Hepatocyte (in vitro differentiated cells): ENCODE results near the gene BMPR1A. TPM values are rescaled to one million over a fixed set of nuclear protein-coding genes. Genes with fewer than 3 reads are reported as not detected.

Experiments
- DNase-seq: peaks from one replicate; pipeline ENCODE4 v3.0.0-alpha.2; 2016; ENCODE audit warnings: low spot score
- H2AFZ ChIP-seq: fragments of 200-600 bp; sonication (generic); 2 replicates; pipeline ENCODE4 v1.6.0; 2016; ENCODE audit warnings: antibody characterized with exemption, mild to moderate bottlenecking
- H3K27ac ChIP-seq: fragments of 200-600 bp; sonication (generic); 2 replicates; pipeline ENCODE4 v1.5.1; 2016; ENCODE audit warnings: mild to moderate bottlenecking
- H3K27me3 ChIP-seq: fragments of 200-600 bp; sonication (generic); 2 replicates; pipeline ENCODE4 v1.6.1; 2016
- H3K36me3 ChIP-seq: fragments of 200-600 bp; sonication (generic); replicated peaks from 2 replicates; pipeline ENCODE4 v1.5.1; 2016; ENCODE audit warnings: low read depth; ENCODE audit not compliant: insufficient read depth
- H3K4me1 ChIP-seq: fragments of 200-600 bp; sonication (generic); 2 replicates; pipeline ENCODE4 v1.5.1; 2016; ENCODE audit warnings: mild to moderate bottlenecking, moderate library complexity; ENCODE audit not compliant: insufficient read depth
- H3K4me2 ChIP-seq: fragments of 200-600 bp; sonication (generic); 2 replicates; pipeline ENCODE4 v1.6.0; 2016
- H3K4me3 ChIP-seq: fragments of 200-600 bp; sonication (generic); 2 replicates; pipeline ENCODE4 v1.5.1; 2016; ENCODE audit warnings: mild to moderate bottlenecking
- H3K79me2 ChIP-seq: fragments of 200-600 bp; sonication (generic); 2 replicates; pipeline ENCODE4 v1.6.0; 2017; ENCODE audit warnings: mild to moderate bottlenecking
- H3K9me2 ChIP-seq: fragments of 200-600 bp; sonication (generic); replicated peaks from 2 replicates; pipeline ENCODE4 v1.6.0; 2017; ENCODE audit warnings: mild to moderate bottlenecking; ENCODE audit not compliant: insufficient read depth
- H3K9me3 ChIP-seq: fragments of 200-600 bp; sonication (generic); 2 replicates; pipeline ENCODE4 v1.5.1; 2016; ENCODE audit warnings: low read depth, mild to moderate bottlenecking
- H4K20me1 ChIP-seq: fragments of 200-600 bp; sonication (generic); 2 replicates; pipeline ENCODE4 v1.6.0; 2016; ENCODE audit warnings: mild to moderate bottlenecking; ENCODE audit not compliant: insufficient read depth, poor library complexity, severe bottlenecking
- EZH2 ChIP-seq: fragments of 200-600 bp; sonication (generic); IDR thresholded peaks from 2 replicates; pipeline ENCODE4 v1.6.1; 2016; ENCODE audit warnings: antibody characterized with exemption, mild to moderate bottlenecking, borderline replicate concordance
- EZH2phosphoT487 ChIP-seq: fragments of 200-600 bp; sonication (generic); IDR thresholded peaks from one replicate; pipeline ENCODE4 v1.6.1; 2018; ENCODE audit warnings: antibody characterized with exemption, mild to moderate bottlenecking, low read depth, moderate library complexity; ENCODE audit not compliant: unreplicated experiment, severe bottlenecking
- WGBS: methylation state at CpG from one replicate; pipeline ENCODE4 v1.1.6; 2016; ENCODE audit warnings: low lambda C conversion rate; ENCODE audit errors: missing lambda C conversion rate; 5-methylcytosine and 5-hydroxymethylcytosine counted together
- polyA plus RNA-seq: library from polyadenylated mRNA; unstranded; fragments of >200 nt; fragmentation: Nextera tagmentation; extraction: Ambion mirVana; gene quantifications from 2 replicates; pipeline ENCODE4 v1.2.1, GENCODE V29; 2016
- total RNA-seq: library from RNA; depleted of rRNA; stranded (reverse); fragments of >200 nt; gene quantifications from 2 replicates; pipeline ENCODE4 v1.2.3, GENCODE V29; 2014
- TF ChIP-seq, protein P1 (sequence below): fragments of 200-600 bp; sonication (generic); IDR thresholded peaks from 2 replicates; pipeline ENCODE4 v1.5.1; 2016; ENCODE audit warnings: antibody characterized with exemption, mild to moderate bottlenecking; ENCODE audit not compliant: poor library complexity

Gene BMPR1A
- total and polyA plus RNA-seq, 2 experiments from 2014 or later: 25.1 to 58.0 TPM

DNA sequence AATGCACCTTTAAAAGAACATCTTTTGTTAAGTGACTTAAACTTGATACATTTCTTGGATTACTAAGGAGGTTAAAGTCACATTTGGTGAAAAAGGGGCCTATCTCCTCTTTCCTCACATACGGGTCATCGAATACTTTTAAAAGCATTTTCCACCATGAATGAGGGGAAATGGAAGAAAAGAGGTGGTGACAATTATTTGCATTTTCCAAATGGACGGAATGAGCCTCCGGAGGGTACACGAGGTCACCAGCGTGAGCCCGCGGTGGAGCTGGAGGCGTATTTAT, 1.0 kb upstream of the BMPR1A start:
- no peaks in the 10 kb centered on the region for H3K9me2 ChIP-seq
- TF ChIP-seq, protein P1, sequence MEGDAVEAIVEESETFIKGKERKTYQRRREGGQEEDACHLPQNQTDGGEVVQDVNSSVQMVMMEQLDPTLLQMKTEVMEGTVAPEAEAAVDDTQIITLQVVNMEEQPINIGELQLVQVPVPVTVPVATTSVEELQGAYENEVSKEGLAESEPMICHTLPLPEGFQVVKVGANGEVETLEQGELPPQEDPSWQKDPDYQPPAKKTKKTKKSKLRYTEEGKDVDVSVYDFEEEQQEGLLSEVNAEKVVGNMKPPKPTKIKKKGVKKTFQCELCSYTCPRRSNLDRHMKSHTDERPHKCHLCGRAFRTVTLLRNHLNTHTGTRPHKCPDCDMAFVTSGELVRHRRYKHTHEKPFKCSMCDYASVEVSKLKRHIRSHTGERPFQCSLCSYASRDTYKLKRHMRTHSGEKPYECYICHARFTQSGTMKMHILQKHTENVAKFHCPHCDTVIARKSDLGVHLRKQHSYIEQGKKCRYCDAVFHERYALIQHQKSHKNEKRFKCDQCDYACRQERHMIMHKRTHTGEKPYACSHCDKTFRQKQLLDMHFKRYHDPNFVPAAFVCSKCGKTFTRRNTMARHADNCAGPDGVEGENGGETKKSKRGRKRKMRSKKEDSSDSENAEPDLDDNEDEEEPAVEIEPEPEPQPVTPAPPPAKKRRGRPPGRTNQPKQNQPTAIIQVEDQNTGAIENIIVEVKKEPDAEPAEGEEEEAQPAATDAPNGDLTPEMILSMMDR: no peak
- TF ChIP-seq EZH2 (no peak), EZH2phosphoT487 (no peak)
- peaks cover 55% of the 10 kb centered on the region for H3K79me2 ChIP-seq
- H3K9me3 ChIP-seq: no peaks in the 10 kb centered on the region
- DNase-seq: no peak
- H2AFZ ChIP-seq: peak overlapping the region; percentile 66
- H3K36me3 ChIP-seq: no peaks in the 10 kb centered on the region
- WGBS: 1% methylated on average over 9 of the region's 9 CpGs
- peak overlapping the region; percentile 75 for H3K4me3 ChIP-seq
- peaks cover 17% of the 10 kb centered on the region for H4K20me1 ChIP-seq
- peak overlapping the region; percentile 77 for H3K4me2 ChIP-seq
- no peaks in the 10 kb centered on the region for H3K27me3 ChIP-seq
- peaks cover 26% of the 10 kb centered on the region for H3K4me1 ChIP-seq
- peak overlapping the region; percentile 100 for H3K27ac ChIP-seq

DNA sequence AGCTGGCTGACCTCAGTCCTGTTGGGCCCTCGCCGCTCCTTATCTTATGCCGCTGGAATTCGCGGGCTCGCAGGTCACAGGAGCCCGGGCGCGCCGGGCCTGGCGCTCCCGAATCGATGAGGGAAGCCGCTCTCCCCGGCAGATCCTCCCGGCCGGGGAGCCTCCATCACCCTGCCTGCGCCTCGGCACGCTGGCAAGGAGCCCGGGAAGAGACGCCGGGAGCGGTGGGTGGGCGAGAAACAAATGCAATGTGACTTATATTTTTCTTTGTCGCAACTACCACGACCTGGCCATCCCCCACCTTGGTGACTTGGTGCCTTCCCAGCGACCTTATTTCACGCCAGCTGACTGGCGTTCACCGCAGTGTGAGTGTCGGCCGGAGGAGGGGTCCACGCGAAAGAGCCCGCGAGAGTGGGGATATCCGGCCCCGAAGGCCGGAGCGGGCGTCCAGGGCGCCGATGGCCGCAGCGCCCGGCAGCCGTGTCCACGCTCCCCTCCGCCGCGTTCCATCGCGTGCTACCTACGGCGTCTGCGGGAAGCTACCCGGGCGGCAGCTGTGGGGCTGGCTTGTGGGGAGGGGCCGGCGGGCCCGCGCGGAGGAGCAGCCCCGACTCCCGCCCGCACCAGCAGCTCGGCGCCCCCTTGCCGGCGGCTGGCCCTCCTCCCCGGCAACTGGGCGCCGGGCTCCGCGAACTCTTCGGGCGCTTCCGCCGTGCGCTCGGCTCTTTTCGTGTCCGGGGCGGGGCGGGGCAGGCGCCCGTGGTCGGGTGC, 494 bp upstream of the BMPR1A start:
- peak overlapping the region; percentile 66 for H2AFZ ChIP-seq
- no peaks in the 10 kb centered on the region for H3K9me2 ChIP-seq
- peak overlapping the region; percentile 100 for H3K27ac ChIP-seq
- H3K4me3 ChIP-seq: peak overlapping the region; percentile 75
- H4K20me1 ChIP-seq: peaks cover 22% of the 10 kb centered on the region
- H3K4me2 ChIP-seq: peak overlapping the region; percentile 77
- peaks cover 26% of the 10 kb centered on the region for H3K4me1 ChIP-seq
- peaks cover 60% of the 10 kb centered on the region for H3K79me2 ChIP-seq
- under 1% methylated on average over 58 of the region's 89 CpGs for WGBS
- TF ChIP-seq EZH2: no peak
- TF ChIP-seq EZH2phosphoT487: no peak
- TF ChIP-seq, protein P1: no peak
- DNase-seq: peak; percentile 98
- H3K36me3 ChIP-seq: no peaks in the 10 kb centered on the region
- no peaks in the 10 kb centered on the region for H3K27me3 ChIP-seq
- no peaks in the 10 kb centered on the region for H3K9me3 ChIP-seq

DNA sequence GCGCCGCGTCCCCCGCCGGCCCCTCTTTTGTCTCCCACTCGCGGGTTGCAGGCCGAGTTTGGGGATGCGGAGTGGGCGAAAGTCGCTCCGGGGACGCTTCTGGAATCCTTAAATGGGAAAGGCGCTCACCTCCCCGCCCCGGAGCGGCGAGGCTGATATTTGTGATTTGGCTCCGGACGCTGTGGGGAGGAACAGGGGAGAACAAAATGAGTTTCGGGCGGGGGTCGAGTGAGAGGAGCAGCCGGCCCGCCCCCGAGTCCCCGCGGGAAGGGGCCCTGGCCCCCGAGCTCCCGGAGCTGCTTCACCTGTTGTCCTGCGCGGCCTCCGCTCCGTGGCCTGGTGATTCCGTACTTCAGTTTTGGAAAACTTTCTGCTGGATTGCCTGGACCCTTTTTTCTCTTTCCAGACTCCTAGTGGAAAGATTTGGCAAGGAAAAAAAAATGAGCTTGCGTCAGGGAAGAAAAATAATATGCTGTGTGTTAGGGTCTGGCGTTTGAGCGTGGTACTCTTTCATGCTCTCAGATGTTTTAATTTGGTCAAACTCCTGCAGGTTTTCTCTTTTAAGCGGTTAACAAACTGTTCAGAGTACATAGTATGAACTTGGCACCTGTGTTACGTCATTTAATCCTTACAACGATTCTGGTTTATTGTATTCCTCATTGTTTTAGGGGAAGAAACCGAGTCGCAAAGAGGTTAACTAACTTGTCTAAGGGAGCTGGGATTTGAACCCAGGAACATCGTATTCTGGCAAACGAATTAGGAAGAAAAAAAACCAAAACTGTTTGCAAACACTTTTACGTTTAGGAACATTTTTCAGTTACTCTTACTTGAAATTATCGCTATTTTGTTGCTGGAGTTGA, 924 bp downstream of the BMPR1A start:
- WGBS: 1% methylated on average over 28 of the region's 47 CpGs
- Histone ChIP-seq H3K4me1 (peaks cover 26% of the 10 kb centered on the region), H3K36me3 (no peaks in the 10 kb centered on the region), H3K9me3 (no peaks in the 10 kb centered on the region), H3K9me2 (no peaks in the 10 kb centered on the region), H3K27ac (peak overlapping the region; percentile 100), H4K20me1 (peaks cover 34% of the 10 kb centered on the region), H3K4me2 (peak overlapping the region; percentile 82), H2AFZ (peak overlapping the region; percentile 81), H3K79me2 (peaks cover 74% of the 10 kb centered on the region), H3K4me3 (peak overlapping the region; percentile 93), H3K27me3 (no peaks in the 10 kb centered on the region)
- TF ChIP-seq, protein P1: no peak
- TF ChIP-seq EZH2 (no peak), EZH2phosphoT487 (no peak)
- DNase-seq: peak; percentile 67
